Measurements from ENCODE around the gene INTS1.

DNA sequence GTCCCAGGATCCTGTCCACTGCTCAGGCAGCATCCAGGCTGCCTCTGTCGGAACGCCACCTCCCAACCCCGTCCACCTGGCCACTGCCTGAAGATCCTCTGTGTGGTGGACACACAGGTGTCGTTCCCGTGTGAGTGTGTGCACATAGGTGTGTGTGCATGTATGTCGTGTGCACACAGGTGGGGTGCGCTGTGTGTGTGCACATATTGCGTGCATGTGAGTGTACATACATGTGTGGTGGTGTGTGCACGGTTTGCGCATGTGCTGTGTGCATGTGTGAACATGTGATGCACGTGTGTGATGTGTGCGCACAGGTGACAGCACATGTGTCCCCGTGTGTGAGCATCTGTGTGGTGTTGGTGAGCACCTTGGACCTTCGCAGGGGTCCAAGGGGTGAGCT, 44.8 kb upstream of the INTS1 start:
- TF ChIP-seq FOXK1 (CRISPR knock-in tag; IDR thresholded peaks at IDR 0.05) = no peak
- TF ChIP-seq, protein P1, sequence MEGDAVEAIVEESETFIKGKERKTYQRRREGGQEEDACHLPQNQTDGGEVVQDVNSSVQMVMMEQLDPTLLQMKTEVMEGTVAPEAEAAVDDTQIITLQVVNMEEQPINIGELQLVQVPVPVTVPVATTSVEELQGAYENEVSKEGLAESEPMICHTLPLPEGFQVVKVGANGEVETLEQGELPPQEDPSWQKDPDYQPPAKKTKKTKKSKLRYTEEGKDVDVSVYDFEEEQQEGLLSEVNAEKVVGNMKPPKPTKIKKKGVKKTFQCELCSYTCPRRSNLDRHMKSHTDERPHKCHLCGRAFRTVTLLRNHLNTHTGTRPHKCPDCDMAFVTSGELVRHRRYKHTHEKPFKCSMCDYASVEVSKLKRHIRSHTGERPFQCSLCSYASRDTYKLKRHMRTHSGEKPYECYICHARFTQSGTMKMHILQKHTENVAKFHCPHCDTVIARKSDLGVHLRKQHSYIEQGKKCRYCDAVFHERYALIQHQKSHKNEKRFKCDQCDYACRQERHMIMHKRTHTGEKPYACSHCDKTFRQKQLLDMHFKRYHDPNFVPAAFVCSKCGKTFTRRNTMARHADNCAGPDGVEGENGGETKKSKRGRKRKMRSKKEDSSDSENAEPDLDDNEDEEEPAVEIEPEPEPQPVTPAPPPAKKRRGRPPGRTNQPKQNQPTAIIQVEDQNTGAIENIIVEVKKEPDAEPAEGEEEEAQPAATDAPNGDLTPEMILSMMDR (IDR thresholded peaks at IDR 0.05) = no peak
- TF ChIP-seq JUN (CRISPR knock-in tag; IDR thresholded peaks at IDR 0.05) = no peak
- TF ChIP-seq, protein P2, sequence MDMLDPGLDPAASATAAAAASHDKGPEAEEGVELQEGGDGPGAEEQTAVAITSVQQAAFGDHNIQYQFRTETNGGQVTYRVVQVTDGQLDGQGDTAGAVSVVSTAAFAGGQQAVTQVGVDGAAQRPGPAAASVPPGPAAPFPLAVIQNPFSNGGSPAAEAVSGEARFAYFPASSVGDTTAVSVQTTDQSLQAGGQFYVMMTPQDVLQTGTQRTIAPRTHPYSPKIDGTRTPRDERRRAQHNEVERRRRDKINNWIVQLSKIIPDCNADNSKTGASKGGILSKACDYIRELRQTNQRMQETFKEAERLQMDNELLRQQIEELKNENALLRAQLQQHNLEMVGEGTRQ (CRISPR knock-in tag; IDR thresholded peaks at IDR 0.05) = no peak
- TF ChIP-seq, protein P3, sequence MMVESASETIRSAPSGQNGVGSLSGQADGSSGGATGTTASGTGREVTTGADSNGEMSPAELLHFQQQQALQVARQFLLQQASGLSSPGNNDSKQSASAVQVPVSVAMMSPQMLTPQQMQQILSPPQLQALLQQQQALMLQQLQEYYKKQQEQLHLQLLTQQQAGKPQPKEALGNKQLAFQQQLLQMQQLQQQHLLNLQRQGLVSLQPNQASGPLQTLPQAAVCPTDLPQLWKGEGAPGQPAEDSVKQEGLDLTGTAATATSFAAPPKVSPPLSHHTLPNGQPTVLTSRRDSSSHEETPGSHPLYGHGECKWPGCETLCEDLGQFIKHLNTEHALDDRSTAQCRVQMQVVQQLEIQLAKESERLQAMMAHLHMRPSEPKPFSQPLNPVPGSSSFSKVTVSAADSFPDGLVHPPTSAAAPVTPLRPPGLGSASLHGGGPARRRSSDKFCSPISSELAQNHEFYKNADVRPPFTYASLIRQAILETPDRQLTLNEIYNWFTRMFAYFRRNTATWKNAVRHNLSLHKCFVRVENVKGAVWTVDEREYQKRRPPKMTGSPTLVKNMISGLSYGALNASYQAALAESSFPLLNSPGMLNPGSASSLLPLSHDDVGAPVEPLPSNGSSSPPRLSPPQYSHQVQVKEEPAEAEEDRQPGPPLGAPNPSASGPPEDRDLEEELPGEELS (CRISPR knock-in tag; IDR thresholded peaks at IDR 0.05) = no peak
- TF ChIP-seq, protein P4, sequence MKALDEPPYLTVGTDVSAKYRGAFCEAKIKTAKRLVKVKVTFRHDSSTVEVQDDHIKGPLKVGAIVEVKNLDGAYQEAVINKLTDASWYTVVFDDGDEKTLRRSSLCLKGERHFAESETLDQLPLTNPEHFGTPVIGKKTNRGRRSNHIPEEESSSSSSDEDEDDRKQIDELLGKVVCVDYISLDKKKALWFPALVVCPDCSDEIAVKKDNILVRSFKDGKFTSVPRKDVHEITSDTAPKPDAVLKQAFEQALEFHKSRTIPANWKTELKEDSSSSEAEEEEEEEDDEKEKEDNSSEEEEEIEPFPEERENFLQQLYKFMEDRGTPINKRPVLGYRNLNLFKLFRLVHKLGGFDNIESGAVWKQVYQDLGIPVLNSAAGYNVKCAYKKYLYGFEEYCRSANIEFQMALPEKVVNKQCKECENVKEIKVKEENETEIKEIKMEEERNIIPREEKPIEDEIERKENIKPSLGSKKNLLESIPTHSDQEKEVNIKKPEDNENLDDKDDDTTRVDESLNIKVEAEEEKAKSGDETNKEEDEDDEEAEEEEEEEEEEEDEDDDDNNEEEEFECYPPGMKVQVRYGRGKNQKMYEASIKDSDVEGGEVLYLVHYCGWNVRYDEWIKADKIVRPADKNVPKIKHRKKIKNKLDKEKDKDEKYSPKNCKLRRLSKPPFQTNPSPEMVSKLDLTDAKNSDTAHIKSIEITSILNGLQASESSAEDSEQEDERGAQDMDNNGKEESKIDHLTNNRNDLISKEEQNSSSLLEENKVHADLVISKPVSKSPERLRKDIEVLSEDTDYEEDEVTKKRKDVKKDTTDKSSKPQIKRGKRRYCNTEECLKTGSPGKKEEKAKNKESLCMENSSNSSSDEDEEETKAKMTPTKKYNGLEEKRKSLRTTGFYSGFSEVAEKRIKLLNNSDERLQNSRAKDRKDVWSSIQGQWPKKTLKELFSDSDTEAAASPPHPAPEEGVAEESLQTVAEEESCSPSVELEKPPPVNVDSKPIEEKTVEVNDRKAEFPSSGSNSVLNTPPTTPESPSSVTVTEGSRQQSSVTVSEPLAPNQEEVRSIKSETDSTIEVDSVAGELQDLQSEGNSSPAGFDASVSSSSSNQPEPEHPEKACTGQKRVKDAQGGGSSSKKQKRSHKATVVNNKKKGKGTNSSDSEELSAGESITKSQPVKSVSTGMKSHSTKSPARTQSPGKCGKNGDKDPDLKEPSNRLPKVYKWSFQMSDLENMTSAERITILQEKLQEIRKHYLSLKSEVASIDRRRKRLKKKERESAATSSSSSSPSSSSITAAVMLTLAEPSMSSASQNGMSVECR (CRISPR knock-in tag; IDR thresholded peaks at IDR 0.05; ENCODE audit: borderline replicate concordance) = no peak
- TF ChIP-seq, protein P5, sequence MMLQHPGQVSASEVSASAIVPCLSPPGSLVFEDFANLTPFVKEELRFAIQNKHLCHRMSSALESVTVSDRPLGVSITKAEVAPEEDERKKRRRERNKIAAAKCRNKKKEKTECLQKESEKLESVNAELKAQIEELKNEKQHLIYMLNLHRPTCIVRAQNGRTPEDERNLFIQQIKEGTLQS (CRISPR knock-in tag; conservative IDR thresholded peaks at IDR 0.05) = no peak
- TF ChIP-seq, protein P6, sequence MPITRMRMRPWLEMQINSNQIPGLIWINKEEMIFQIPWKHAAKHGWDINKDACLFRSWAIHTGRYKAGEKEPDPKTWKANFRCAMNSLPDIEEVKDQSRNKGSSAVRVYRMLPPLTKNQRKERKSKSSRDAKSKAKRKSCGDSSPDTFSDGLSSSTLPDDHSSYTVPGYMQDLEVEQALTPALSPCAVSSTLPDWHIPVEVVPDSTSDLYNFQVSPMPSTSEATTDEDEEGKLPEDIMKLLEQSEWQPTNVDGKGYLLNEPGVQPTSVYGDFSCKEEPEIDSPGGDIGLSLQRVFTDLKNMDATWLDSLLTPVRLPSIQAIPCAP (CRISPR knock-in tag; IDR thresholded peaks at IDR 0.05) = no peak
